Omental fat pad (tissue), 4 donors: ENCODE measurements around the gene DLG2. TPM values are rescaled to one million over a fixed set of nuclear protein-coding genes. Genes with fewer than 3 reads are reported as not detected.

Experiments used
- ATAC-seq: fragments of 150-250 bp; one replicate; pipeline ENCODE4 v1.9.1; 2016; ENCODE audit warnings: mild to moderate bottlenecking, moderate library complexity; ENCODE audit not compliant: low FRiP score
- DNase-seq: peaks from one replicate; pipeline ENCODE4 v3.0.0-alpha.2; 2019; ENCODE audit warnings: low spot score
- CTCF ChIP-seq, 3 donors: fragments of 450-650 bp; IDR thresholded peaks; one replicate each; pipeline ENCODE4 v1.5.1; 2016 to 2017; ENCODE audit warnings: antibody characterized with exemption in 3 of 3, mild to moderate bottlenecking in 3 of 3, moderate library complexity in 2 of 3
- total RNA-seq, 4 donors: library from RNA; depleted of rRNA; stranded (reverse); fragments of >200 nt; gene quantifications; one replicate each; pipeline ENCODE4 v1.1.0, GENCODE V29; 2016

The DLG2 gene
- total RNA-seq, 4 donors from 2014 or later: 4.8 to 13.2 (median 8.1) TPM

GRCh38 chr11:84757711-84758110 lies 869.4 kb downstream of the DLG2 start:
- ATAC-seq (no peak), DNase-seq (no peak)
- TF ChIP-seq CTCF (IDR thresholded peaks at IDR 0.05): no peak

GRCh38 chr11:84751371-84751770 lies 875.8 kb downstream of the DLG2 start:
- no peak for TF ChIP-seq CTCF (IDR thresholded peaks at IDR 0.05)
- ATAC-seq: no peak

GRCh38 chr11:84747871-84748270 lies 879.3 kb downstream of the DLG2 start:
- ATAC-seq (no peak), DNase-seq (no peak)
- TF ChIP-seq CTCF (IDR thresholded peaks at IDR 0.05): no peak

More at GRCh38 chr11:84751371-84751770, 875.8 kb downstream of the DLG2 start:
- DNase-seq: no peak

- no peak for TF ChIP-seq CTCF (IDR thresholded peaks at IDR 0.05)
- ATAC-seq (no peak), DNase-seq (no peak)
Measured at GRCh38 chr11:84740050-84740449, 887.1 kb downstream of the DLG2 start.

- ATAC-seq (no peak), DNase-seq (no peak)
- TF ChIP-seq CTCF (IDR thresholded peaks at IDR 0.05): no peak
Measured at GRCh38 chr11:84724256-84724655, 902.9 kb downstream of the DLG2 start.

GRCh38 chr11:84722583-84723108 lies 904.5 kb downstream of the DLG2 start:
- TF ChIP-seq CTCF (IDR thresholded peaks at IDR 0.05): no peak
- no peak for DNase-seq
- ATAC-seq: no peak

GRCh38 chr11:84721561-84721961 lies 905.6 kb downstream of the DLG2 start:
- DNase-seq (no peak), ATAC-seq (no peak)
- TF ChIP-seq CTCF (IDR thresholded peaks at IDR 0.05): no peak
